ENCODE data around the gene NPAS3.

Gene NPAS3

DNA sequence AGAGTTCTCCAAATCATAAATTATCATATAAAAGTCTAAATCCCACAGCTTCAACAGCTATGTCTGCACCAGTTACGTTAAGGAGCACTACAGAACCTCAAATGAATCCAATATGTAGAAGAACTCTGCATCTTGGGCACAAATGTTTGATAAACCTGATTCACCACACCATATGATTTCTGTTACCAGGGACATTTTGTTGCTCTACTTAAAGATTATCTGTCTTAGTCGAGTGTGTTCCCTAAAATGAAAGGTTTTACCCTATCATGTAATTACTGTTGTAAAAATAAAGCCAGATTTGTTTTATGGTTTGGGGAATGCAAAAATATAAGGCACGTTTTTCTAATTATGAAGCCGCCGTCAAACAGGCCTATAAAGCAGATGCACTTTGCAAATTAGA lies 649.1 kb downstream of the NPAS3 start:
- DNase-seq (ENCODE audit: low read depth): no peak

DNA sequence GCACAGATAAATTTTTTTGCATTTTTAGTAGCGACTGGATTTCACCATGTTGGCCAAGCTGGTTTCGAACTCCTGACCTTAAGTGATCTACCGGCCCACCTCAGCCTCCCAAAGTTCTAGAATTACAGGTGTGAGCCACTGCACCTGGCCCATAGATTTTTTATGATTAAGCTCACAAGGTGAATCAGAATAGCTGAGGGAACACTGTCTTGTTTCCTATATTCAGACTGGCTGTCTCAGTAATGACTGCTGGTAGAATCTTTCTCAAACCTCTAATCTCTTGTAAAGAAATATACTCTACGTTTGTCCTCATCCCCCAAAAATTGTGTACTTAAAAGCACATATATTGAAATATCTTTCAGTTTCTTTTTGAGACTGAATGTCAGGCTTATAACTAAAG lies 650.1 kb downstream of the NPAS3 start:
- no peak for DNase-seq (ENCODE audit: low read depth)

DNA sequence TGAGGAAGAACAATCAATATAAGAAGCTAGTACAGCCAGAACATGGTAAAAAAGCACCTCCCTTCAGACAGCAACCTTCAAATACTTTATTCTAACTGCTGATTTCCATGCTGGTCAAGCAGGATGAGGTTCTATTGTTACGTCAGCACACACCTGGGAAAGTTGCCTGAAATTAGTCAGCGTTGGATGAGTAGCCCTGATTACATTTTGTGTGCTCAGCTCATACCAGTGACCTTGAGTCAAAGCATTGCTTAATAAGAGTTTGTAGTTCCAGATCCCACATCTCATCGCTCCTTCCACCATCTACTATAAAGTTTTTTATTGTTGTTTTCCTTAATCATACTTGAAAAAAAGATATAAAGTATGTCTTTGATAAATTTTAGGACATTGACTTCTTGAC lies 650.7 kb downstream of the NPAS3 start:
- no peak for DNase-seq (ENCODE audit: low read depth)

DNA sequence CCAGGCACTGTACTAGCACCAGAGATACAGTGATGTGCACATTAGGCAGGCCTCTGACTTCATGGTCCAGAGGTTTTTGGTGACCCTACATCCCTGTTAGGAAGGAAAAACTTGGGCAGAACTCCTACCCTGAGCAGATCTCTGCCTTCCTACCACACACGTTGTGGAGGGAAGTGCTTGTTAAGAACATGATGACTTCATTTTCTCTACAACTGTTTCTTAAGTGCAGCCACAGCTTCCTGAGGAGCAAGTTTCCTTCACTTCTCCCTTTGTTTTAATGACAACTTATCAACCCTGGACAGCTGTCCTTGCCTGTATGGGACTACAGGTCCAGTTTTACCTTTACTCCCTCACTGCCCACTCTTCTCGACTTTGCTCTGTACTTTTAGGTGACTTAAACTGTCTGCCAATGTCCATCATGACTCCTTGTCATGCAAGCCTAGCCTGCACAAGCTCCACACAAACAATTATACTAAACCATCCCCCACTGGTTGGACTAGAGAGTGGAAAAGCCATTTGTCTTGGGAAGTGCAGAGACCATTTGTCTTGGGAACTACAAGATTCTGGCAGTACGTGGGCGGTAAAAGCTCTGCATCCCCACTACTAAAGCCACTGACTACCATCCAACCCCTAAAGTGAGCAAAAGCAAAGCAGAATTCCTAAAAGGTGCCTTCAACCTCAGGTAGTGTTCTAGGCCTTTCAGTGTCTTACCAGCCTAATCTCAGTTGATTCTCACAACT lies 652.4 kb downstream of the NPAS3 start:
- no peak for DNase-seq (ENCODE audit: low read depth)

DNA sequence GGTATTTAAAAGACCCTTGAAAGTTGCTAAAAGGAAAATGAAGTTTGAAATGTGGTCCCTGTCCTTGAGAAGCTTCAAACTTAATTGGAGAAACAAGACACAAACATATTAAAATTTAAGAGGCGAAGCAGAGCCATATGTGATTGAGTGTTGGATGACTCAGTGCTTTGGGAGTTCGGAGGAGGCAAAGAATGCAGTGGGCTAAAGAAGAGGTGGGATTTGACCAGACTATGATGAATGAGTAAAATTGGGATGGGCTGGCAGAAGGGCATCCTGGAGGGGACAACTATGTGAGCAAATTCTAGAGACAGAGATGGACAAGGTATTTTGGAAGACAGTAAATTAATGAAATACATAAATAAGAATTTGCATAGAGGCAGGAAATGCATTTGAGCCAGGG lies 653.6 kb downstream of the NPAS3 start:
- no peak for DNase-seq (ENCODE audit: low read depth)

DNA sequence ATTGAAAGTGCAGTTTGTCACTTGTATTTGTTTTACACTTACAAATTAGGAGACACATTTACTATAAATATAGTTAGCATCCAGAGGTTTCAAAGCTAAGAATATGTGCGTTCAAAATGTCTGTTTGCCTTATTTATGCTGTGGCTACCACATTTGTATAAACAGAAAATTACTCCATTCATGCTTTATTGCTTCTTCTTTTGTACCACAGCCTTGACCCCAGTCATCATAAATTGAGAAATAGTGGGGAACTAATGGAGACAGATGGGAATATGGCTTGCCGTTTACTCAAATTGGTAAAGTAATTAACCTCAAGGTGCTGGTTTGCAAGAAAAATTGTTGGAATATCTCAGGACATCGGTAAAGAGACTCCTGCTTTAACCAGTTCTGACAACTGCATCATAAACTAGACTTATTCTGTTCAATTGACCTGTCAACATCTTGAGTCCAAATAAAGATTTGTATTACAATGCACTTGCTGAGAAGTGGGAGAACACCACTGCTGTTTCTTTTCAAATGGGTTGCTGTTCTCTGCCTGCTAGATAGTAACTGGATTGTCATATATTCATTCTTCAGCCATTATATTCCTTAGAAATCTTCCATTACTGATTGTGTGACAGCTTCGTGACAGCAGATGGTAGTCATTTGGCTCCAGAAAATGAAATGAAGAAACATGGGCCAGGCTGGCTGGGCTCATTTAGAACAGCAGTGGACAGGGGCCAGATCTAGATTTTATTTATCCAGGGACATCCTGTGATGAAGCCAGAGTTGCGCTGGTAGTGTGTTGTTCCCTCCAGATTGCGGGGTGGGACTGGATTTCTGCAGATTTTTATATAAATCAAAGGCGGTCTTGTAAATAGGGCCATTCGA lies 657.8 kb downstream of the NPAS3 start:
- DNase-seq (ENCODE audit: low read depth): no peak

DNA sequence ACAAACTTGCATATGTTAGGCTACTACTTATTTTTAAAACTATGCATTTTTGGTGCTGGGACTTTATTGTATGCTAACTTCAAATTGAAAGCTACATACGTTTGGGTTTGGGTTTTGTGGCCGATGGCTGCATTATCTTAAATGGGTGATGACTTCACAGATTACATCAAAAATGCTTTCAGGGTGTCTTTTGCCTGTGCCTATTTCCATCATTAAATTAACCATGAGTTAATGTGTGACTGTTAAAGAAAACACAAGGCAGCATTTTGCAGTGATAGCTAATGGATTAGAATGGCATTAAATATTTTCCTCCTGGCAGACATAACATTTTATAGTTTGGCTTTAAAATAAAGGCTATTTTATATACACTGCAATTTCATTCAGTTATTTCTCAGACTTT lies 659.9 kb downstream of the NPAS3 start:
- DNase-seq (ENCODE audit: low read depth): no peak

DNA sequence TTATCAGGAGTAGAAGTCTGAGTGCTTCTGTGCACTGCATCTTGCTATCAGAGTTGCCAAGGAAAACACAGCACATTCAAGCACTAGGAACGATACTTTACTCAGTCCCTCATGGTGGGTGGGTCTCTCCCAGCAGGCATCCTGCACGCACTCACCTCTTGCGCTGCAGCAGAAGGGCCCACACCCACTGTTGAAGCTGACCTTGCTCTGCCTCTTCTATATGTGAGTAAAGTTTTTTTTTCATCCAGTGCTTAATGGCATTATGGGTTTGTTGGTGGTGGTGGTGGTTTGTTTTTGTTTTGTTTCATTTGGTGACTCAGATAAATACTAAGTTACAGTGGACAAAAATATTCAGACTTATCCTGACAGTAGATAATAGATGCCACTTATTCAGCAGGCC lies 663.7 kb downstream of the NPAS3 start:
- DNase-seq (ENCODE audit: low read depth): no peak

DNA sequence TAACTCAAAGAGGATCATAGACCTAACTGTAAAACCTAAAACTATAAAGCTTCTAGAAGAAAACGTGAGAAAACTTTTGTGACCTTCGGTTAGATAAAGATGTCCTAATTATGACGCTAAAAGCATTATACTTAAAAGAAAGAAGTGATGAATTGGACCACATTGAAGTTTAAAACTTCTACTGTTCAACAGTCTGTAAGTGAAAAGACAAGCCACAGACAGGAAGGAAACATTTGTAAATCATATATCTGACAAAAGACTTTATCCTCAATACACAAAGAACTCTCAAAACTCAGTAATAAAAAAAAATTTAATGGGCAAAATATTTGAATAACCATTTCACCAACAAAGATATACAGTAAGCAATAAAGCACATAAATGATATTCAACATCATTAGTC lies 667.9 kb downstream of the NPAS3 start:
- DNase-seq (ENCODE audit: low read depth): no peak

DNA sequence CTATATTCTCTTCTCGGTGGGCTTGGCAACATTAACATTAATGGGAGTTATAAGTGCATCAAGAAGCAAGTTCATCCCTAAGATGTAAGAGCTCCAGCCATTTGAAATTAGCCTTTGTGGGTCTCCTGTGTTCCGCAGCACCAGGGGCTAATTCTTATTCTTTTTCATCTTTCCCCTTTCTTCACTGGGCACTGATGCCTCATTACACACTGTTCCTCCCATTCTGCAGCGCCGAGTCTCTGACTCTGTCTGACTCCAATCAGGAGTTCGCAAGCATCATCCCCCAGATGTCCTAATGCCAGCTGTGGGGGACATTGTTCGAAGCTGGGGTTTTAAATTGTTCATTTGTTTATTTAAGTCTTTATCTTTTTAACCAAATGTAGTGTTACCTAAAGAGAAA lies 670.9 kb downstream of the NPAS3 start:
- DNase-seq (ENCODE audit: low read depth): no peak

DNA sequence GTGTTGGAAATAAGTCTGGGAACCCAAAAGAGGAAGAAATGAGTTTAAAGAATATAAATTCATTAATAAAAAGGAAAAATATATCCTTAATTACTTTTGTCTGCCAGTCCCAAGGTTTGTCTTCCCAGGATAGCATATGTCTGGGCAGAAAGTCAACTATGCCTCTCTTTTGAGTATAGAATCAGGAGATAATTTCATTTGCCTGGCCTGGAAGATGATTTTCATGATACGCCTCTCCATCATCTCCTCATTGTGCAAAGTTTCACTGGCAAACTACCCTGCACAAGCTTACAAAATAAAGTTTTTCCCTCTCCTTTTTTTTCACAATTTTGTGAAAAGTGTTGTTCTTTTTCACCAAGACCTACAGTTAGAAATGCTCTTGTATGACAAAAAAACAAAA lies 671.4 kb downstream of the NPAS3 start:
- no peak for DNase-seq (ENCODE audit: low read depth)

DNA sequence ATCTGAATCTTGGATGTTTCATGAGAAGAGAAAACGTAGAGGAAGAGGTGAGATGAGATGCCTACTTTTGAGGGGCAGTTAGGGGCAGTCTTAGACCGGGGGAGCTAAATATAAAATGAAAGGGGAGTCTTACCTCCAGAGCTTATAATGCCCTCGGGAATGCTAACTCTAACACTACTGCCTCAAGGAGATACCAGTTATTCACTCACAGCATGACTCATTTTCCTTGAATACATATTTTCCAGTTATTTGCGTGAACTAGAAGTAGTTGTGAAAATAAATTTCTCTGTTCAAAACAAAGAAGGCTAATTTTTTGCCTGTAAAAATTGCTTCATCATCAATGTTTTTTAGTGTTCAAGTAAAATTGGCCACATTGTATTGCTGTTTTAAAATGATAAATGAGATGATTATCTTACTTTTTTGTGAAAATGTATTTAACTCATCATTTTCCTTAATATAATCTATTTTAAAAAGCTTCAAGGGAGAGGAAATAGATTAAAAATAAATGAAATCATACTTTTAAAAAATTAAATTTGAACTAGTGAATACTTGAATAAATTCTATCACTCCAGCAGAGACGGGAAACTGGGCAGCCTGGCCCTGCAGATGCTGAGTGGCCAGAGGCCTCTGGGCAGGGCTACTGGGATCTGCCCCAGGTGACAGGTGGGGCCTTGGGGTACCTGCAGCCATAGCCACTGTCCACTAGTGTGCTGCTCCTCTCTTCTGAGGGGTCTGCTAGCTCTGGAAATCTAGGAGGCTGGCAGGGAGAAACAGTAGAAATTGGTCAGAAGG lies 672.9 kb downstream of the NPAS3 start:
- DNase-seq (ENCODE audit: low read depth): no peak

DNA sequence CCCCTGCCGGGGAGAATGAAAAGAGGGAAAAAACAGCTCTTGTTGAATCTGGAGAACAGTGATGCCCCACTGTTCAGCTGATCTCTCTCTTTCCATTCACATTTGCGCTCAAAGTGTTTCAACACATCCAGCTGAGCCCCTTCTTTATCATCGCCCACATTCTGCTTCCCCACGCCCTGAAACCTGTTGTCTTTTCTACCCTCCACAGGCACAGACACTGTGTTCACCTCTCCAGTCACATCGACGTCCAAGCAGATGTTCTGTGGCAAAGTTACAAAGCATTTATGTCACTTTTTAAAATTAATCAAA lies 673.5 kb downstream of the NPAS3 start:
- no peak for DNase-seq (ENCODE audit: low read depth)

DNA sequence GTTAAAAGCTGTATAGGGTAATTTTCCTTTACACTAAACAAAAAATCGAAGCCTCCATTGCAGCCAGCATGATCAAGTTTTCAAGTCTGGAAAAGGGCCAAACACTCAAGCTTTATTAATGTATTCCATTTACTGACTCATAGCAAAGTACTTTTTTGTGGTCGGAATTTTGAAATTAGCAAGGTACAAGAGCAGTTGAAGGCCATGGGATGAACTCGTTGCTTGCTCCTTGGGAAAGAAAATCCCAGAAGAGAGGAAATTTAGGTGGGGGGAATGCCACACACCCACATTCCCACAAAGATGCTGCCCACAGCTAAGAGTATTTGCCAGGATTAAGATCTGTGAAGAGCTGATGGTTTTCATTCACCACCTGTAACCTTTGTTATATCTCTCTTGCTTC lies 678.5 kb downstream of the NPAS3 start:
- no peak for DNase-seq (ENCODE audit: low read depth)

DNA sequence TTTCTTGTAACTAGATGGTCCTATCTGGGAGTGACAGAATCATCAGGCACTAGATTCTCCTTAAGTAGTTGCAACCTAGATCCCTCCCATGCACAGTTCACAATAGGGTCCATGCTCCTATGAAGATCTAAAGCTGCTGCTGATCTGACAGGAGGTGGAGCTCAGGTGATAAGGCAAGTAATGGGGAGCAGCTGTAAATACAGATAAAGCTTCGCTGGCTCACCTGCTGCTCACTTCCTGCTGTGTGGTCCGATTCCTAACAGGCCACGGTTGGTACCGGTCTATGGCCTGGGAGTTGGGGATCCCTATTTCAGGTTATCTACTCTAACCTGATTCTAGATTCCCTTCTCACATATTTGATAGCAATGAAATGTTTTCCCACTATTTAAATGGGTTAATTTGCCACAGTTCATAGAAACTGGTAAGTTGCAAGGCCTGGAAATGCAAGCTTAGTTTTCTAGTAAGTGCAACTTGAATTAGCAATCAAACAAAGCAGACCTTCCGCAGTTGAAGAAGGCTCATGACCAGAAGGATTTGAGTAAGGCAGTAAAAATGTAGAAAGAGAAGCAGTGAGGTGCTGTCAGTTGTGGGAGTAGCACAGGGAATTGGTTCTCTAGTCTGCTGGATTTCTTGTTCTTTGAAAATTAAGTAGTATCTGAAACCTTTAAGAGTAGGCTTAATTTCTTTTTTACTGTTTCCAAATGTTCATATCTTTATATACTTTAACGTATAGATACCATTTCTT lies 679.9 kb downstream of the NPAS3 start:
- DNase-seq (ENCODE audit: low read depth): no peak

DNA sequence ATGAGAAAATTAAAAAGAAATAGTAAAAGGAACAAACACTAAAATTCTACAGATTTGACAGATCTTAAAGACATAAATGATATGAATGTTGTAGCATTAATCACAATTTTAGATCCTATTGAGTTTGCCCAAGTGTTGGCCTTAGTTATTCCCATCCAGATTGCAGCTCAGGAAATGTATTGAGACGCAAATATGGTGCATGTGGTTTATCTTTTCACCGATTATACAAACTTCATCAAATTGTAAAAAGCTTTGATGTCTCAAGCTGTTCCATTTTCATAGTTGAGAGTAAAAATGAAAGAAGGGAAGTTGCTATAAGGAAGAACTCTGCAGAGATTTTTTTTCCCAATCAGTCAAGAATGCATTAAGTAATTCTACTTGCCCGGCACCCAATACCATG lies 683.8 kb downstream of the NPAS3 start:
- no peak for DNase-seq (ENCODE audit: low read depth)

DNA sequence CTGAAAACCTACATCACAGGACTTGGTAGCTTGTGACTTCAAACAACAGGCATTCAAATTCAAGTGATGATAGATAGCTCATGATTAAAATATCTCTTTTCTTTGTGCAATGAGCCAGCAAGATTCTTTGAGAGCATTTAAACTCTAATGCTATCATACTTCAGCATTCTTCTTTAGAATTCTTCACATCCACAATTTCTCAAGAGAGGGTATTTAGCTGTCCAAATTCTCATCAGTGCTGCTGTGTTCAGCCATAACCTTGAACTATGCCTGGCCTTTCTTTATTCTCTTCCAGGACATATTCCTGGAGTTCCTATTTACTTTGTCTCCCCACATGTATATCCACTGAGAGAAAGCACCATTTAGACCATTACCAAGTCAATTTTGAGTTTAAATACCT lies 691.1 kb downstream of the NPAS3 start:
- DNase-seq (ENCODE audit: low read depth): no peak

DNA sequence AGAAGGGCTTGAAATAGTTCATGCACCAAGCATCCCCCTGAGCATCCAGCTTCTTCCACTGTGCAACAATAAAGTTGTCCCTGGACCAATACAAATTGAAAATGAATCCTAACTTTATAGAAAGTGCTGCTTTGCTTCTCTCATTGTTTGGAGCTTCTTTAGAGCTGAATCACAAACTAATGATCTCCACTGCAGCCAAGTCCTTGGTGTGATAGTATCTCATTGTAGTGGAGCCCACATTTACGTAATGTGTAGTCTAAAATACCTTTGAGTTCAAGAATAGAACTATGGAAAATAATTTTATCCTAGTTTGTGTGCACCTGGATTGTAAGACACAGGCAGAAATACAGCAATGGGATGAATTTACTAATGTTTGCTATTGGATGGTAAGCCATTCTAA lies 692.3 kb downstream of the NPAS3 start:
- no peak for DNase-seq (ENCODE audit: low read depth)

DNA sequence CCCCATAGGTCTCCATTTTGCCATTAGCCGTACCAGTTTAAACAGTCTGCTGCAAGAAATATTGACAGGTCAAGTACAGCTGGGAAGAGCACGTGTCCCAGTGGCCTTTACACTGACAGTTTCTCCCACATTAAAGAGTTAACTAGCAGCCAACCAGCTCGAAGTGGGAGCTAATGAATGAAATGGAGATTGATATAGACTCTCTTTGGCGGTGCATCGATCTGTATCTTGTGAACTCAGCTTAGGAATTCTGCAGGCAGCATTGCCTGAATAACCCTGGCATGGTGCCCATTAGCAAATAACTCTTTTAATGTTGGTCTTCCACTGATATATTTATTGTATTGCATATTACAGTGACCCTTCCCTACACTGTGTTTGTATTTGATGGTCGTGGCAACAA lies 692.8 kb downstream of the NPAS3 start:
- DNase-seq (ENCODE audit: low read depth): no peak

DNA sequence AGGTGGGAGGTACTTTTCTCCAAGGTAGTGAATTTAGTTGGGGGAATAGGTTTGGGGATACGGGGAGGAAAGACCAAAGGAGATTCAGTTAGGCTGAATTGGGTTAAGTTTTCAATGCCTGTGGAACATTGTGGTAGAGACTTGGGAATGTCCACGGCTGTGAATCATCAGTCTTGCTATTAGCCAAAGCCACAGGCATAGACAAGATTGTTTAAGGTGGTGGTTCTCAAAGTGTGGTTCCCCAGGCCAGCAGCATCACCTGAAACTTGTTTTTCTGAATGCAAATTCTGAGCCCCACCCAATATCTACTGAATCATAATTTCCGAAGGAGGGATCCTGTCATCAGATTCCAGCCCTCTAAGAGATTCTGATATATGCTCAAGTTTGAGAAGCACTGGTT lies 696.0 kb downstream of the NPAS3 start:
- no peak for DNase-seq (ENCODE audit: low read depth)

DNA sequence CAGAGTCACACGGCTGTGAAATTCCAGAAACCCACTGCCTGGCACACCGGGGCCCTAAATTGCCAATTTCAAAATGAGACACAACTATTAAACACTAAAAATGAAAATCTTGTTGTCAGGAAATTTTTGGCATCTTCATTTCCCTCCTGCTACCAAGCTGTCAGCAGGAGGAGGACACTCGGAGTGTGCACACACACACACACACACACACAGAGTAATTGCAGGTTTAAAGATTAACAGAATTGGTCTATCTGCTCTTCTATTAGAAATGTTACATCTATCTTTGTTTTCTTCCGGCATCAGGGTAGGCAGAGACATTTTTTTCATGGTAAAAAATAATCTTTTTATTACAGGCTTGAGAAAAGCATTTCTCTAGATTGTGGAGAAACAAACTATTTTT lies 698.0 kb downstream of the NPAS3 start:
- DNase-seq (ENCODE audit: low read depth): no peak

DNA sequence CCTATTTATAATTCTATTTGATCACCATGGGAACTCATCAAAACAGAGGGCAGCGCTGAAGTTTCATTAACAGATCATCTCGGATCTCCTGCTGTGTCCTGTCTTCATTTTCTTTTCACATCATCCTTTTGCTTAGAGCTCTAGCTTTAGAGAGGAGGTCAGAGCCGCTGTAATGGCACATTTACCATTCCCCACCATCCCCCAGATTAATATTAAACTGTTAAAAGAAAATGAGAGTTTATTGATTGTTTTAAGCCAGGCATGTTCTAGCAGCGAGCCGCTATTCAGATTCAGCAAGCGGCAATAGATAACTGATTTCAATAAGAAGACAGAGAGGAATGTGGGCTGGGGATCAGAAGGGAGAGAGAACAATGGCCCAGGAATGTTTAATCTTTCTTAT lies 703.4 kb downstream of the NPAS3 start:
- DNase-seq (ENCODE audit: low read depth): no peak
